Activated naive CD4-positive, alpha-beta T cell treated with anti-CD3 and anti-CD28 coated beads for 36 hours (primary cell): ENCODE measurements around the gene NLGN1. TPM values are rescaled to one million over a fixed set of nuclear protein-coding genes. Genes with fewer than 3 reads are reported as not detected.
"Not testable (repeated sequence)": the region's sequence is repeated elsewhere in the genome, so short reads cannot be mapped to it uniquely, and the experiment has no call there.

Experiments
- CTCF ChIA-PET: fragments of 350-600 bp; sonication (Branson Sonifier 250); formaldehyde crosslinking; loops from one replicate; lab custom pipeline; 2021; ENCODE audit warnings: antibody characterized with exemption; lab: Charles Lee
- DNase-seq: peaks from one replicate; pipeline ENCODE4 v3.0.0-alpha.2; 2020
- H3K27ac Mint-ChIP-seq: one replicate; pipeline ENCODE4 v1.8.0; 2021; ENCODE audit warnings: mild to moderate bottlenecking, mixed read lengths
- H3K27me3 Mint-ChIP-seq: one replicate; pipeline ENCODE4 v1.8.0; 2021; ENCODE audit warnings: low read depth, mixed read lengths
- H3K36me3 Mint-ChIP-seq: one replicate; pipeline ENCODE4 v1.8.0; 2021; ENCODE audit warnings: low read depth, mixed read lengths
- H3K4me1 Mint-ChIP-seq: one replicate; pipeline ENCODE4 v1.8.0; 2021; ENCODE audit warnings: low read depth, mixed read lengths
- H3K4me3 Mint-ChIP-seq: one replicate; pipeline ENCODE4 v1.8.0; 2021; ENCODE audit warnings: mild to moderate bottlenecking, moderate library complexity, mixed read lengths
- H3K9me3 Mint-ChIP-seq: one replicate; pipeline ENCODE4 v1.8.0; 2021; ENCODE audit warnings: mixed read lengths
- intact Hi-C: fragments of 100-400 bp; cut with micrococcal nuclease; formaldehyde crosslinking; loops from one replicate; pipeline ENCODE4 v1.15.1; 2023
- total RNA-seq, 2 experiments: library from RNA; stranded (reverse); gene quantifications; one replicate each; pipeline ENCODE4 v1.2.3, GENCODE V29; 2021

The NLGN1 gene
- total RNA-seq, 2 experiments from 2014 or later, result not detected

DNA sequence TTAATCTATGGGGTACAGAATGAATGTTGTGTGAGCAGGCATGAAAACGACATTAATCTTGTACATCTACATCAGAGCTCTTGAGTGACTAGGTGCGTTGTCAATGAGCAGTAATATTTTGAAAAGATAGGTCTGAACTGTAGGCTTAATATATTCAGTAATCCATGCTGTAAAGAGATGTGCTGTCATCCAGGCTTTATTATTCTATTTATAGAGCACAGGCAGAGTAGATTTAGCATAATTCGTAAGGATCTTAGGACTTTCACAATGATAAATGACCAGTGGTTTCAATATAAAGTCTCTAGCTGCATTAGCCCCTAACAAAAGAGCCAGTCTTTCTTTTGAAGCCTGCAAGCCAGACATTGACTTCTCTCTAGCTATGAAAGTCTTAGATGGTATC, 43.0 kb downstream of the NLGN1 start:
- intact Hi-C loops, result no loop called here
- Mint-ChIP-seq H3K36me3 (no peaks in the 10 kb centered on the region), H3K4me3 (no peak overlapping the region), H3K9me3 (peaks cover 2% of the 10 kb centered on the region), H3K27me3 (no peaks in the 10 kb centered on the region), H3K4me1 (no peaks in the 10 kb centered on the region), H3K27ac (no peak overlapping the region)
- CTCF ChIA-PET, result no interaction called here
- DNase-seq, result no peak

DNA sequence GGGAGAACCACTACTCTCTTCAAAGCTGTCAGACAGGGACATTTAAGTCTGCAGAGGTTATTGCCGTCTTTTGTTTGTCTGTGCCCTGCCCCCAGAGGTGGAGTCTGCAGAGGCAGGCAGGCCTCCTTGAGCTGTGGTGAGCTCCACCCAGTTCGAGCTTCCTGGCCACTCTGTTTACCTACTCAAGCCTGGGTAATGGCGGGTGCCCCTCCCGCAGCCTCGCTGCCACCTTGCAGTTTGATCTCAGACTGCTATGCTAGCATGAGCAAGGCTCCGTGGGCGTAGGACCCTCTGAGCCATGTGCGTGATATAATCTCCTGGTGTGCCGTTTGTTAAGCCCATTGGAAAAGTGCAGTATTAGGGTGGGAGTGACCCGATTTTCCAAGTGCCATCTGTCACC, 54.0 kb downstream of the NLGN1 start:
- CTCF ChIA-PET, H3K36me3 Mint-ChIP-seq, H3K4me1 Mint-ChIP-seq, intact Hi-C loops, H3K4me3 Mint-ChIP-seq, DNase-seq, H3K27ac Mint-ChIP-seq, H3K9me3 Mint-ChIP-seq, H3K27me3 Mint-ChIP-seq: not testable (repeated sequence)

DNA sequence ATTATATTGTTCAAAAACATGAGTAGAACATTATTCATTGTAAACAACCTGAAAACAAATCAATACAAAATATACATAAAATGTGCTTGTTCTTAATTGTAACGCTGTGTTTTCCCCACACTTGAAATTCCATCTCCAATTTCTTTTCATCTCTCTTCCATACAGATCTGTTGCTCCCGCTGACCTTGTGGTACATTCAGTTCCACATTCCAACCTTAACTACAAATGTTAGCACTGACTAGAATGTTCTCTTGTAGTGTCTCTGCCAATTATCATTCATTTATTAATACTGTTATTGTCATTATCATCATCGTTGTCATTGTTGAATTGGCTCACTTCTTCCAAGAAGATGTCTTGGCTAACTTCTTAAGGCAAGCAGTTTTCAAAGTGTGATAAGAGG, 65.7 kb downstream of the NLGN1 start:
- no peaks in the 10 kb centered on the region for H3K36me3 Mint-ChIP-seq
- intact Hi-C loops, result no loop called here
- no peak overlapping the region for H3K27ac Mint-ChIP-seq
- H3K27me3 Mint-ChIP-seq, result no peaks in the 10 kb centered on the region
- no peaks in the 10 kb centered on the region for H3K9me3 Mint-ChIP-seq
- H3K4me3 Mint-ChIP-seq, result no peak overlapping the region
- H3K4me1 Mint-ChIP-seq, result no peaks in the 10 kb centered on the region
- CTCF ChIA-PET, result no interaction called here
- DNase-seq, result no peak

DNA sequence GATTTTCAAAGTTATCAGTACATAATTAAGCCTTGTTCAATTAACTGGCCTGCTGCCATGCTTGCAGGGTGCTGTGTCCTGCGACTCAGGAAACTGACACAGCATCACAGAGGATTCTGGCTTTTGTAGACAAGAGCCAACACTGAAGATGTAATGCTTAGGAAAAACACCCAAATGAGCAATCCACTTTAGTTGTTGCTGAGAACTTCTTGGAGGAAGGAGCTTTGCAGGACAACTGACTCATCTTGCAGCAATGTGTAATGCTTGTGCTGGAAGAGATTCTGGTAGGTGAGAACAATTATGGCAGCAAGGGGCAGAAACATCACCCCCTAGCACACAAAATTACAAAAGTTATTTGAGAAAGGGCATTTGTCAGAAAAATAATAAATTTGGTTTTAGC, 67.6 kb downstream of the NLGN1 start:
- no peaks in the 10 kb centered on the region for H3K36me3 Mint-ChIP-seq
- no peak overlapping the region for H3K4me3 Mint-ChIP-seq
- no peaks in the 10 kb centered on the region for H3K4me1 Mint-ChIP-seq
- no peak for DNase-seq
- intact Hi-C loops, result no loop called here
- CTCF ChIA-PET, result no interaction called here
- no peaks in the 10 kb centered on the region for H3K27me3 Mint-ChIP-seq
- no peaks in the 10 kb centered on the region for H3K9me3 Mint-ChIP-seq
- no peak overlapping the region for H3K27ac Mint-ChIP-seq

DNA sequence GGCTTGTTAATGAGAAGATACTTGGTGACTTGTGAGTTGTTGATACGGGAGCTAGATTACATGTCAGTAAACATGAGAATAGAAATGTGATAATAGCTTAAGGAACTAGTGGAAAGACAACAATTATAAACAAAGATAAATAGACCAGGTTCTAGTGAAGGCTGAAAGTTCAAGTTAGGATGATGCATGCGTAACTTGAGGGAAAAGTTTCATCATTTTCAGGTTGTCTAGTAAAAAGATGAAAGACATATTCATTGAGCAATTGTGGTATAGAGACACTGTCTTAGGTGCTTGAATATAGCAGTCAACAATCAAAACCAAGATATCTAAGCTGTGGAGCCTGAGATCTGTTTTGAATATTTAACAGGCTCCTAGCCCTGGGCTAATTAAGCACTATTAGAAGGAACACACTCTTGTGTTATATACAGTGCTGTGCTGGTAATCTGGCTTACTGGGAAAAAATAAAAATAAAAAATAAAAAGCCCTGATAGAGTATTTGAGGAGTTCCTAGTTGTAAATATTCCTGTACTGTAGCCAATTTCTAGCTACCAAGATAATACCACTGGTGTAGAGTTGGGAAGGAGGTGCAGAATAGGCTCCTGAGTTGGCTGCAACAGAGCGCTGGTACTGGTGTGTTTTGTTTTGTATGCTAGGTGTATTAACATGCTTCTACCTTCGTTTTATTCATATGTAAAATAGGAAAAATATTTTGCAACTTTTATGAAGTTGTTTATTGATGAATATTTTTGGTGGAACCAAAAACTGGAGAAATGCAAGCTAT, 68.5 kb downstream of the NLGN1 start:
- CTCF ChIA-PET, result no interaction called here
- no peak for DNase-seq

DNA sequence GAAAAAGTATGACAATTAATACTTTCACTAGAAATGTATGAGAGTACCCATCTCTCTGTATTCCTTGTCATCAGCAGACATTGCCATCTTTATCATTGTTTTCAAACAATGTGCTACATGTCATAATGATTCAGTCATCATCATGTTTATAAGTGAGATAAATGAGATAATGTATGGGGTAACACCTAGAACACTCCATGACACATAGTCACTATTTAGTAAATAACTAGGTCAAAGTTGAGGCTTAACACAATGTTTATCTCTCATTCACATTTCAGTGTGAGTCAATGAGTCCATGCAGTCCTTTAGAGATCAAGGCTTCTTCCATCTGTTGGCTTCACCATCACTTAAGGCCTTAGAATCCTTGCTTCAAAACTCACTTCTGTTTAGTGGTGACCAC, 70.0 kb downstream of the NLGN1 start:
- H3K27me3 Mint-ChIP-seq, result no peaks in the 10 kb centered on the region
- no peak overlapping the region for H3K27ac Mint-ChIP-seq
- DNase-seq, result no peak
- no peak overlapping the region for H3K4me3 Mint-ChIP-seq
- H3K4me1 Mint-ChIP-seq, result no peaks in the 10 kb centered on the region
- H3K9me3 Mint-ChIP-seq, result no peaks in the 10 kb centered on the region
- CTCF ChIA-PET, result no interaction called here
- intact Hi-C loops, result no loop called here
- H3K36me3 Mint-ChIP-seq, result no peaks in the 10 kb centered on the region

More for the DNA sequence above, 68.5 kb downstream of the NLGN1 start:
- no peaks in the 10 kb centered on the region for H3K27me3 Mint-ChIP-seq
- H3K4me1 Mint-ChIP-seq, result no peaks in the 10 kb centered on the region
- intact Hi-C loops, result no loop called here
- H3K9me3 Mint-ChIP-seq, result no peaks in the 10 kb centered on the region
- no peak overlapping the region for H3K4me3 Mint-ChIP-seq
- H3K27ac Mint-ChIP-seq, result no peak overlapping the region
- no peaks in the 10 kb centered on the region for H3K36me3 Mint-ChIP-seq

DNA sequence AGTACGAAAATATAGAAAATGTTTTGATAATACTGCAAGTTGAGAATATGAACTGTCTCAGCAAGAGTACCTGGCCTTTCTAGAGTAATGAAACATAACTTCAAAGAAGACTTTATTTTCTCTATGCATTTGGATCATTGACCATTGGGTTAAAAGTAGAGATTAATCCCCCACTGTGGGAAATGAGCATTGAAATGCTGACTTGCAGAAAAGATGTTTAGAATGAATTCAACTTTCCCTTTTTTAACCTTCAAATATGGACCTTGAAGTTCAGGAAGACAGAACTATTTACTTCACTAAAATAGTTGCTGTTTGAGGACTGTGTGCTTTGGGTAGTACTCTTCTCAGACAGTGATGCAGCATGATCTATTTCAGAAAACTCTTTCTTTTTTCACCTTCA, 75.7 kb downstream of the NLGN1 start:
- intact Hi-C loops, result no loop called here
- CTCF ChIA-PET, result no interaction called here
- Mint-ChIP-seq H3K27ac (no peak overlapping the region), H3K9me3 (peaks cover 4% of the 10 kb centered on the region), H3K36me3 (no peaks in the 10 kb centered on the region), H3K27me3 (no peaks in the 10 kb centered on the region), H3K4me1 (no peaks in the 10 kb centered on the region), H3K4me3 (no peak overlapping the region)
- no peak for DNase-seq

DNA sequence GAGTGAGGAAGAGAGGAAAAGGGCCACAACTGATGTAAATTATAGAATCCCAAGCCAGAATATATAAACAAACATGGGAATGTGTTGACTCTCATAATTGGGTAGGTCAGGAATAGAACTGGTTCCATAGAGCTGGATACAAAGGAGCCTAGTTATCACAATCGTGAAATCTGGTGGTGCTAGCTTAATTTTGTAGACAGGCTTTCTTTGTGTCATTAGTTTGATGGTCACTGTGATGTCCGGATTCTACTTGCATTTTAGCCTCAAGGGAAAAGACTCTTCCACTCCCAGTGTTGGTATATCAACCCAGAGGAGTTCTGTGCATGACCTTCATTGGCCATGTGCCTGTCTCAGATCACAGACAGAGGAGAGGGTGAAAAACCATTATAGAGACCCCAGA, 81.8 kb downstream of the NLGN1 start:
- no peaks in the 10 kb centered on the region for H3K36me3 Mint-ChIP-seq
- H3K4me3 Mint-ChIP-seq, result no peak overlapping the region
- CTCF ChIA-PET, result interaction anchor here (0.7 kb wide), 1 partner anchor 699 kb away, joined by 3 read pairs; no protein-coding TSS in a partner anchor
- no peaks in the 10 kb centered on the region for H3K4me1 Mint-ChIP-seq
- H3K27ac Mint-ChIP-seq, result no peak overlapping the region
- peaks cover 6% of the 10 kb centered on the region for H3K9me3 Mint-ChIP-seq
- intact Hi-C loops, result no loop called here
- DNase-seq, result no peak
- no peaks in the 10 kb centered on the region for H3K27me3 Mint-ChIP-seq

DNA sequence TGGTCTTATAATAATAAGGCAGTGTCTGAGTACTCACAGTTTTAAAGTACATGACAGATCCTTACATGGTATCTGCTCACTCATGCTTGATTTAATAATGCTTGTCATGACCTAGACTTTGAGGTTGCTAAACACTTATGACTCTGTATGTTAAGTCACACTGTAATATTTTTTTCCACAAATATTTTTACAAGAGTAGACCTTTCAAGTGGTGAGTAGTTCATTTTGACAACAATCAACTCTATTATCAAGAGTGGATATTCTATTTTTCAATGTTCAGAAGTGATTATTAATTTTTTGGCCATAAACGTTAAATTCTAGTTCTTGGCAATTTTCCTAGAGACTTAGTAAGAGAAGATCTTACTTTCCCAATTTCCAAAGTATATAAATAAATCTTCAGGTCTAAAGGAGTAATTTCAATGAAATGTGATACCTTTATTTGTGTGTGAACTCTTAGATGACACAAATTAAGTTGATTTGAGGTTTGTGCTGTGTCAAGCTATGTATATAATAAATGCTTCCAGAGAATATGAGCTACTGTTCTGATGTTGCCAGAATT, 104.5 kb downstream of the NLGN1 start:
- no peaks in the 10 kb centered on the region for H3K27me3 Mint-ChIP-seq
- no peak overlapping the region for H3K27ac Mint-ChIP-seq
- no peak for DNase-seq
- no peaks in the 10 kb centered on the region for H3K36me3 Mint-ChIP-seq
- intact Hi-C loops, result no loop called here
- no peak overlapping the region for H3K4me3 Mint-ChIP-seq
- CTCF ChIA-PET, result no interaction called here
- no peaks in the 10 kb centered on the region for H3K4me1 Mint-ChIP-seq
- peaks cover 4% of the 10 kb centered on the region for H3K9me3 Mint-ChIP-seq

DNA sequence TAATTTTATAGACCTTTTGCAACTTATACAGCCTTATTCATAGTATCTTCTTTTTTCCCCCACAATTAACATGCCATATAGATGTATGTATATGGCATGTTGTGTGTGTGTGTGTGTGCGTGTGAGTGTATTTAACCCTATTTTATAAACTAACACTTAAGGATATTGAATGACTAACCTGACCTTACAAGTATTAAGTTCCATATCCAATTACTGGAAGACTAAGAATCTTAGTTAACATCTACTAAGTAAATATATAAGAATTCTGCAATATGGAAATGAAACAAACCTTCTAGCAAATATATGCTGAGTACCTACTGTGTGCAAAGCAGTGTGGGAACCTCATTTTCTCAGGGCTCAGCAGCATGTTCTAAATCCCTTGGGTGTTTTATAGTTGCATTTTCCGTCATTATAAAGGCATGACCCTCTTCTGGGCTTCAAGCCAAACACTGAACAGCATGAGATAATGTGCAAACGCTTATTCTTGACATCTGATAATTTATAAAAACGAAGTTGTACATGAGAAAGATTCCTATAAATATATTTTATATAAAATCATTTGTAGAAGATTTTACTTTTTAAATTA, 105.5 kb downstream of the NLGN1 start:
- H3K27me3 Mint-ChIP-seq, result no peaks in the 10 kb centered on the region
- H3K4me3 Mint-ChIP-seq, result no peak overlapping the region
- no peak overlapping the region for H3K27ac Mint-ChIP-seq
- no peaks in the 10 kb centered on the region for H3K4me1 Mint-ChIP-seq
- H3K9me3 Mint-ChIP-seq, result peaks cover 6% of the 10 kb centered on the region
- H3K36me3 Mint-ChIP-seq, result no peaks in the 10 kb centered on the region
- DNase-seq, result no peak
- intact Hi-C loops, result no loop called here
- CTCF ChIA-PET, result no interaction called here

DNA sequence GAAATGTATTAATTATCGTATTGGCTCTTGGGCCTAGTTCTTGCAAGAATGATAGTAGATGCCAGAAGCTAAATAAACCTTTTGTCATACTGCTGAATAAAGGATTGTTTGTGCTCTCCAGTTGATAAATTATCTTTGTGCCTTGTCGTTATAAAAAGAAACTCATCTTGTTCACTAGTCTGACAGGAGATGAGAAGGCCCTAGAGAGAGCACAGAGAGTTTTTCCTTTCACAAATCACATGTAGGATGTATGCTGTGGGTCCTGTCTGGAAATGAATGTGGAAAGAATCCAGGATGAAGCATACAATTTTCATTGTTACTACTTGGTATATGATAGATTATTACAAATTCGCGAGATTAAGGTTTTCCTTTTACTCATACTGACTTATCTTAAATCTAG, 113.0 kb downstream of the NLGN1 start:
- CTCF ChIA-PET, result no interaction called here
- Mint-ChIP-seq H3K4me3 (no peak overlapping the region), H3K27me3 (no peaks in the 10 kb centered on the region), H3K9me3 (peaks cover 3% of the 10 kb centered on the region), H3K36me3 (no peaks in the 10 kb centered on the region), H3K27ac (no peak overlapping the region), H3K4me1 (no peaks in the 10 kb centered on the region)
- DNase-seq, result no peak
- intact Hi-C loops, result no loop called here

DNA sequence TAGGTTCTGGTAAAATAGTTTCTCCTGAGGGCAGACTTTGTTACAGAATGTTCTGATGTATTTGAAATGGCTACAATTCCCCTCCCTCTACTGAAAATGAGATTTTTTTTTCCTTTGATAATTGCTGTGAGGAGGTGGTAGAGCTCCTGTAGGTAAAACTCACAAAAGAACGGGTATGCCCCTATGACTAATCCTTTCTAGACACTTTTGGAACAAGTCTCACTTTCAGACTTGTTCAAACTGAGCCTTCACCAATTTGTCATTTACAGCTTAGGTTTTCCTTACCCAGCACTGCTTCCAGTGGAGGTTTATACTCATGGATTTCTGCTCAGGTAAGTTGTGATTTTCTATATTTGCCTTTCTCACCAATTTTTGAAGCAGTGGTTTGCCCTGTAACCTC, 115.6 kb downstream of the NLGN1 start:
- no peak for DNase-seq
- Mint-ChIP-seq H3K9me3 (peaks cover 1% of the 10 kb centered on the region), H3K4me1 (no peaks in the 10 kb centered on the region), H3K27ac (no peak overlapping the region), H3K27me3 (no peaks in the 10 kb centered on the region), H3K36me3 (no peaks in the 10 kb centered on the region), H3K4me3 (no peak overlapping the region)
- intact Hi-C loops, result loop anchor here (1.0 kb wide), 1 partner anchor 118 kb away; no protein-coding TSS in a partner anchor
- CTCF ChIA-PET, result no interaction called here
